H9 (cell line): Measurements from ENCODE around the gene VAMP8. TPM values are rescaled to one million over a fixed set of nuclear protein-coding genes. Genes with fewer than 3 reads are reported as not detected.

Source experiments
- DNase-seq: peaks from one replicate; pipeline ENCODE4 v3.0.0-alpha.2; 2017
- H2AFZ ChIP-seq: one replicate; pipeline ENCODE4 v1.6.1; 2013; ENCODE audit warnings: mild to moderate bottlenecking, low read length, control low read depth, moderate library complexity
- H2AK5ac ChIP-seq: 2 replicates; pipeline ENCODE4 v1.6.1; 2013; ENCODE audit warnings: low read length, control low read depth, mixed read lengths; ENCODE audit not compliant: insufficient read length
- H2BK120ac ChIP-seq: one replicate; pipeline ENCODE4 v1.6.1; 2013; ENCODE audit warnings: low read depth, mild to moderate bottlenecking, low read length, control low read depth, inconsistent platforms; ENCODE audit not compliant: poor library complexity, severe bottlenecking
- H2BK12ac ChIP-seq: 2 replicates; pipeline ENCODE4 v1.6.1; 2013; ENCODE audit warnings: low read length, control low read depth, mixed read lengths, low read depth; ENCODE audit not compliant: insufficient read length
- H2BK15ac ChIP-seq: 2 replicates; pipeline ENCODE4 v1.6.1; 2013; ENCODE audit warnings: low read depth, low read length, control low read depth
- H2BK20ac ChIP-seq: one replicate; pipeline ENCODE4 v1.6.1; 2013; ENCODE audit warnings: low read depth, mild to moderate bottlenecking, low read length, control low read depth, inconsistent platforms; ENCODE audit not compliant: poor library complexity, severe bottlenecking
- H2BK5ac ChIP-seq: 2 replicates; pipeline ENCODE4 v1.6.1; 2013; ENCODE audit warnings: low read length, control low read depth, mixed read lengths; ENCODE audit not compliant: insufficient read length
- H3K14ac ChIP-seq: 2 replicates; pipeline ENCODE4 v1.6.1; 2013; ENCODE audit warnings: low read length, control low read depth; ENCODE audit not compliant: insufficient read depth
- H3K18ac ChIP-seq: 2 replicates; pipeline ENCODE4 v1.6.1; 2013; ENCODE audit warnings: low read depth, mild to moderate bottlenecking, mixed read lengths, low read length, control low read depth; ENCODE audit not compliant: insufficient read length
- H3K23ac ChIP-seq: 2 replicates; pipeline ENCODE4 v1.6.1; 2013; ENCODE audit warnings: low read length, control low read depth, mixed read lengths, low read depth; ENCODE audit not compliant: insufficient read length
- H3K23me2 ChIP-seq: 2 replicates; pipeline ENCODE4 v1.6.1; 2013; ENCODE audit warnings: low read depth, mild to moderate bottlenecking, mixed read lengths, low read length, control low read depth; ENCODE audit not compliant: insufficient read length, poor library complexity, severe bottlenecking
- H3K27ac ChIP-seq: 2 replicates; pipeline ENCODE4 v1.5.1; 2013; ENCODE audit warnings: low read length, control low read depth, mixed read lengths, low read depth; ENCODE audit not compliant: insufficient read length
- H3K27me3 ChIP-seq: 2 replicates; pipeline ENCODE4 v1.6.1; 2013; ENCODE audit warnings: low read length, control low read depth, inconsistent platforms; ENCODE audit not compliant: insufficient read depth
- H3K4ac ChIP-seq: 2 replicates; pipeline ENCODE4 v1.6.1; 2013; ENCODE audit warnings: low read depth, mild to moderate bottlenecking, control low read depth, inconsistent platforms, low read length, moderate library complexity
- H3K4me1 ChIP-seq: 2 replicates; pipeline ENCODE4 v1.6.1; 2013; ENCODE audit warnings: low read length, control low read depth, inconsistent platforms; ENCODE audit not compliant: insufficient read depth
- H3K4me2 ChIP-seq: 2 replicates; pipeline ENCODE4 v1.6.1; 2013; ENCODE audit warnings: low read length, control low read depth, mixed read lengths; ENCODE audit not compliant: insufficient read length, insufficient read depth
- H3K56ac ChIP-seq: 2 replicates; pipeline ENCODE4 v1.6.1; 2013; ENCODE audit warnings: low read depth, mild to moderate bottlenecking, mixed read lengths, low read length, control low read depth; ENCODE audit not compliant: insufficient read length
- H3K79me1 ChIP-seq: 2 replicates; pipeline ENCODE4 v1.6.1; 2013; ENCODE audit warnings: low read depth, mild to moderate bottlenecking, moderate library complexity, low read length, control low read depth, inconsistent platforms; ENCODE audit not compliant: insufficient read depth, poor library complexity, severe bottlenecking
- H3K79me2 ChIP-seq: 2 replicates; pipeline ENCODE4 v1.6.1; 2013; ENCODE audit warnings: low read length, control low read depth, inconsistent platforms; ENCODE audit not compliant: insufficient read depth
- H3K9ac ChIP-seq: 2 replicates; pipeline ENCODE4 v1.6.1; 2013; ENCODE audit warnings: low read length, control low read depth, mixed read lengths; ENCODE audit not compliant: insufficient read length; ENCODE audit errors: extremely low read depth
- H3K9me3 ChIP-seq: one replicate; pipeline ENCODE4 v1.6.1; 2013; ENCODE audit warnings: low read depth, low read length, inconsistent platforms; ENCODE audit not compliant: control insufficient read depth
- H3T11ph ChIP-seq: one replicate; pipeline ENCODE4 v1.6.1; 2013; ENCODE audit warnings: mild to moderate bottlenecking, low read length, control low read depth, inconsistent platforms
- H4K20me1 ChIP-seq: one replicate; pipeline ENCODE4 v1.6.1; 2013; ENCODE audit not compliant: control insufficient read depth, insufficient read length, insufficient read depth
- H4K5ac ChIP-seq: 2 replicates; pipeline ENCODE4 v1.6.1; 2013; ENCODE audit warnings: low read depth, mild to moderate bottlenecking, mixed read lengths, low read length, control low read depth; ENCODE audit not compliant: insufficient read length
- H4K8ac ChIP-seq: replicated peaks from 2 replicates; pipeline ENCODE4 v1.6.1; 2013; ENCODE audit warnings: low read length, control low read depth, mixed read lengths, low read depth; ENCODE audit not compliant: insufficient read length
- H4K91ac ChIP-seq: 2 replicates; pipeline ENCODE4 v1.6.1; 2013; ENCODE audit warnings: low read depth, mild to moderate bottlenecking, moderate library complexity, mixed read lengths, low read length, control low read depth; ENCODE audit not compliant: insufficient read length
- H3K27ac Mint-ChIP-seq, 3 experiments: 2 replicates in 2 of 3; 3 replicates in 1 of 3; pipeline ENCODE4 v1.8.0; 2020 to 2021; ENCODE audit warnings: mixed read lengths in 3 of 3, mild to moderate bottlenecking in 1 of 3, moderate library complexity in 1 of 3
- H3K27me3 Mint-ChIP-seq: 2 replicates; pipeline ENCODE4 v1.8.0; 2021; ENCODE audit warnings: low read depth, mild to moderate bottlenecking, moderate library complexity, mixed read lengths
- H3K36me3 Mint-ChIP-seq, 3 experiments: 2 replicates in 2 of 3; 3 replicates in 1 of 3; pipeline ENCODE4 v1.8.0; 2020 to 2021; ENCODE audit warnings: low read depth in 3 of 3, mixed read lengths in 3 of 3; ENCODE audit not compliant: insufficient read depth in 1 of 3
- H3K4me1 Mint-ChIP-seq, 2 experiments: 2 replicates each; pipeline ENCODE4 v1.8.0; 2020; ENCODE audit warnings: mixed read lengths in 2 of 2
- H3K4me3 Mint-ChIP-seq, 2 experiments: 2 replicates in 1 of 2; 3 replicates in 1 of 2; pipeline ENCODE4 v1.8.0; 2020 to 2021; ENCODE audit warnings: mild to moderate bottlenecking in 2 of 2, mixed read lengths in 2 of 2, moderate library complexity in 1 of 2
- H3K9me3 Mint-ChIP-seq, 2 experiments: 2 replicates in 1 of 2; 3 replicates in 1 of 2; pipeline ENCODE4 v1.8.0; 2020; ENCODE audit warnings: mild to moderate bottlenecking in 2 of 2, mixed read lengths in 2 of 2, moderate library complexity in 1 of 2
- WGBS: extraction: QIAGEN DNeasy Blood & Tissue Kit; methylation state at CpG from one replicate; pipeline ENCODE4 v1.1.7; 2013; ENCODE audit warnings: missing lambda C conversion rate, low lambda C conversion rate, mixed read lengths; ENCODE audit not compliant: insufficient read length; ENCODE audit errors: extremely low coverage; 5-methylcytosine and 5-hydroxymethylcytosine counted together
- total RNA-seq: library from RNA; stranded (reverse); gene quantifications from 2 replicates; pipeline ENCODE4 v1.2.1, GENCODE V29; 2021
- TF ChIP-seq, protein P1 (sequence below): fragments of 200-600 bp; sonication (generic); conservative IDR thresholded peaks from 3 replicates; pipeline ENCODE4 v1.8.0; 2021; ENCODE audit warnings: antibody characterized with exemption, mild to moderate bottlenecking

VAMP8 gene
- total RNA-seq, 1 experiment from 2014 or later, result 33.4 TPM

DNA sequence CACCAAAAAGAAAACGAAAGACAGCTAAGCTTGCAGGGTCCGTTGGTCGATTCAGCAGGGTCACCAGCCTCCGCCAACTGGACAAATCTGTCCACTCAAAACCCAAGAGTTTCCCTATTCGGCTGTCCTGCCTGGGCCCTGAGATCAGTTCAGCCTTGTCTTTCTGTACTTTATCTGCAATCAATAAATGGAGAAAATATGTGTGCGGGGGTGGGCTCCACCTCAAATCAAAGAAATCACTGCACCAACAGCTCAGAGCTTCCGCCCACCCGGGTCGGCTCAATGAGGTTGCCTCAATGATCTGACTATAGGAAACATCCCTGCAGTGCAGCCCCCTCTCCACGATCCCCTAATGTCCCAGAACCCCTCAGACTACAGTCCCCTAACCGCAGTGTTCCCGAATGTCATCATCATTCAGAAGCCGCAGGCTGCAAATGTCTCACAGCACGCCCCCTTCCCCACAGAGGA lies 16.5 kb upstream of the VAMP8 start:
- DNase-seq, result no peak
- no peak overlapping the region for H2BK120ac ChIP-seq
- H4K8ac ChIP-seq, result no peak overlapping the region
- H2BK5ac ChIP-seq, result no peak overlapping the region
- no peak overlapping the region for H2AK5ac ChIP-seq
- peak overlapping the region; percentile 22 for H3K4me2 ChIP-seq
- H3K9me3 Mint-ChIP-seq, result no peaks in the 10 kb centered on the region
- no peak overlapping the region for H3K18ac ChIP-seq
- H3K27me3 Mint-ChIP-seq, result peaks cover 14% of the 10 kb centered on the region
- H4K20me1 ChIP-seq, result no peaks in the 10 kb centered on the region
- H3K56ac ChIP-seq, result no peak overlapping the region
- peak overlapping the region; percentile 94 to 96 (median 96) for H3K27ac Mint-ChIP-seq
- no peak overlapping the region for H2AFZ ChIP-seq
- H3K27ac ChIP-seq, result no peak overlapping the region
- peaks cover 5% of the 10 kb centered on the region; the same call in 1 of the 2 replicates for H3K79me2 ChIP-seq
- H2BK15ac ChIP-seq, result no peak overlapping the region
- H3K23me2 ChIP-seq, result no peaks in the 10 kb centered on the region
- no peak overlapping the region for H2BK20ac ChIP-seq
- H3K9ac ChIP-seq, result peak overlapping the region; percentile 56
- H3K4me1 ChIP-seq, result no peaks in the 10 kb centered on the region
- TF ChIP-seq, protein P1, sequence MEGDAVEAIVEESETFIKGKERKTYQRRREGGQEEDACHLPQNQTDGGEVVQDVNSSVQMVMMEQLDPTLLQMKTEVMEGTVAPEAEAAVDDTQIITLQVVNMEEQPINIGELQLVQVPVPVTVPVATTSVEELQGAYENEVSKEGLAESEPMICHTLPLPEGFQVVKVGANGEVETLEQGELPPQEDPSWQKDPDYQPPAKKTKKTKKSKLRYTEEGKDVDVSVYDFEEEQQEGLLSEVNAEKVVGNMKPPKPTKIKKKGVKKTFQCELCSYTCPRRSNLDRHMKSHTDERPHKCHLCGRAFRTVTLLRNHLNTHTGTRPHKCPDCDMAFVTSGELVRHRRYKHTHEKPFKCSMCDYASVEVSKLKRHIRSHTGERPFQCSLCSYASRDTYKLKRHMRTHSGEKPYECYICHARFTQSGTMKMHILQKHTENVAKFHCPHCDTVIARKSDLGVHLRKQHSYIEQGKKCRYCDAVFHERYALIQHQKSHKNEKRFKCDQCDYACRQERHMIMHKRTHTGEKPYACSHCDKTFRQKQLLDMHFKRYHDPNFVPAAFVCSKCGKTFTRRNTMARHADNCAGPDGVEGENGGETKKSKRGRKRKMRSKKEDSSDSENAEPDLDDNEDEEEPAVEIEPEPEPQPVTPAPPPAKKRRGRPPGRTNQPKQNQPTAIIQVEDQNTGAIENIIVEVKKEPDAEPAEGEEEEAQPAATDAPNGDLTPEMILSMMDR, result no peak
- H3K9me3 ChIP-seq, result no peaks in the 10 kb centered on the region
- WGBS, result no CpG with 5 or more reads among the region's 14 CpGs
- no peak overlapping the region for H3K23ac ChIP-seq
- peak overlapping the region; percentile 91 to 97 for H3K4me3 Mint-ChIP-seq
- no peaks in the 10 kb centered on the region for H3K27me3 ChIP-seq
- H4K91ac ChIP-seq, result no peak overlapping the region
- no peak overlapping the region for H3T11ph ChIP-seq
- peaks cover 12 to 13% of the 10 kb centered on the region in 2 experiments; a peak in 3 of 4 replicates for H3K4me1 Mint-ChIP-seq
- H3K14ac ChIP-seq, result no peak overlapping the region
- no peak overlapping the region for H4K5ac ChIP-seq
- no peak overlapping the region for H3K4ac ChIP-seq
- peaks cover 7 to 12% (median 10%) of the 10 kb centered on the region in 3 experiments for H3K36me3 Mint-ChIP-seq
- H3K79me1 ChIP-seq, result no peaks in the 10 kb centered on the region
- H2BK12ac ChIP-seq, result no peak overlapping the region
